ENCODE data around the gene KLK7.

The KLK7 gene

GRCh38 chr19:51014242-51014641 is 30.5 kb upstream of the KLK7 start:
- no peak overlapping the region for H3K4me3 ChIP-seq (replicated peaks in 1 of 2; ENCODE audit: low read depth in 2 of 2, low read length in 2 of 2)
- no peak for DNase-seq (ENCODE audit: low read depth in 2 of 2)
- no peak for TF ChIP-seq CTCF (IDR thresholded peaks at IDR 0.05; ENCODE audit: low read depth, low read length)

- no peak for TF ChIP-seq CTCF (IDR thresholded peaks at IDR 0.05; ENCODE audit: low read depth, low read length)
- no peak for DNase-seq (ENCODE audit: low read depth in 2 of 2)
- H3K4me3 ChIP-seq (replicated peaks in 1 of 2; ENCODE audit: low read depth in 2 of 2, low read length in 2 of 2) = no peak overlapping the region
Measured at GRCh38 chr19:51012661-51013190, 29.0 kb upstream of the KLK7 start.

GRCh38 chr19:51010066-51010795 is 26.5 kb upstream of the KLK7 start:
- no peak overlapping the region for H3K4me3 ChIP-seq (replicated peaks in 1 of 2; ENCODE audit: low read depth in 2 of 2, low read length in 2 of 2)
- no peak for DNase-seq (ENCODE audit: low read depth in 2 of 2)
- no peak for TF ChIP-seq CTCF (IDR thresholded peaks at IDR 0.05; ENCODE audit: low read depth, low read length)

- H3K4me3 ChIP-seq (replicated peaks in 1 of 2; ENCODE audit: low read depth in 2 of 2, low read length in 2 of 2) = no peak overlapping the region
- TF ChIP-seq CTCF (IDR thresholded peaks at IDR 0.05; ENCODE audit: low read depth, low read length) = no peak
- no peak for DNase-seq (ENCODE audit: low read depth in 2 of 2)
Measured at GRCh38 chr19:51009061-51009891, 25.6 kb upstream of the KLK7 start.

- DNase-seq (ENCODE audit: low read depth in 2 of 2) = no peak
- TF ChIP-seq CTCF (IDR thresholded peaks at IDR 0.05; ENCODE audit: low read depth, low read length) = no peak
- no peak overlapping the region for H3K4me3 ChIP-seq (replicated peaks in 1 of 2; ENCODE audit: low read depth in 2 of 2, low read length in 2 of 2)
Measured at GRCh38 chr19:51007488-51007887, 23.8 kb upstream of the KLK7 start.

- DNase-seq (ENCODE audit: low read depth in 2 of 2) = no peak
- no peak for TF ChIP-seq CTCF (IDR thresholded peaks at IDR 0.05; ENCODE audit: low read depth, low read length)
- no peak overlapping the region for H3K4me3 ChIP-seq (replicated peaks in 1 of 2; ENCODE audit: low read depth in 2 of 2, low read length in 2 of 2)
Measured at GRCh38 chr19:51006406-51006805, 22.7 kb upstream of the KLK7 start.
